ENCODE data around the gene ORMDL1.

ORMDL1 gene, protein sequence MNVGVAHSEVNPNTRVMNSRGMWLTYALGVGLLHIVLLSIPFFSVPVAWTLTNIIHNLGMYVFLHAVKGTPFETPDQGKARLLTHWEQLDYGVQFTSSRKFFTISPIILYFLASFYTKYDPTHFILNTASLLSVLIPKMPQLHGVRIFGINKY
- 58.5 to 185 (median 113) reads per million in 9 experiments for total RNA-seq

DNA sequence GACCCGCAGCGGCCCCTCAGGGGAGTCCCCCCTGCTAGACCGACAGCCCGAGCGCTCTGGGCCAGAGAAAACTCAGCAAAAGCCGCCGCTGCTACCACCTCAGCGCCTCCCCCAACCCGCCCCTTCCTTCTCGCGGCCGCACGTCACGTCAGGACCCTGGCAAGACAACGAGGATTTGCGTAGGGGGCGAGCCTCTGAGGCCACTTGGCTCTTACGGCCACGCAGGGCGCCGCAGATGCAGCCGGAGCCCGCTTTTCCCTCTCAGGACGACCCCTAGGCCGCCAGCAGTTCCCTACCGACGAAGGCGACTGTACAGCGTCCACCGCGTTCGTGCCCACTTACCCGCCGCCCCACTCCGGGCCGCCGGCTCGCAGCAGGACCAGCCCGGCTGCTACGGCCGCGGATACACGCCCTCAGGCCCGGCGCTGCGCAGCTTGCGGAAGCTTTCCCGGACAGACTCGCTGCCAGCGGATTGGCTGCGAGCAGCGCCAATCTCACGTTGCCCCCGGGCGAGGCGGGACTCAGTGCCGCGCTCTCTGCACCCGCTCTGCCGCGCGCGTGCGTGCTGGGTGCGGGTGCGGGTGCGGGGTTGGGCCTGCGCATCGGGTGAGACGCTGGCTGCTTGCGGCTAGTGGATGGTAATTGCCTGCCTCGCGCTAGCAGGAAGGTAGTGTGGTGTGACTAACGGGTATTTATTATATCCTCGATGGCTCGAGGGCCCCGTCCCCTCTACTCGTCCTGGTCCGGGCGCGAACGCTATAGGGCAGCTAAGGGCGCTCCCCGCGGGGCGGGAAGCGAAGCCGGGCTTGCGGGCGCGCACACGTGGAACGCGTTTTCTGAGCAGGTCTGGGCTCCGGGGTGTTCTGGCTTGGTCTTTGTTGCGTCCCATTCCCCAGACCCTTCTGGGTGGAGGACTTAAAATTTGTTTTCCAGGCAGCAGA lies at the start of gene ORMDL1, which contains the start of gene PMS1:
TSS of gene ORMDL1 (minus strand) at position 413 of the 941 bp plus-strand sequence. CDS start 1,744 bp downstream, outside the sequence.
TSS of gene PMS1 (plus strand) at position 524 of the 941 bp plus-strand sequence. CDS start 7,360 bp downstream, outside the sequence.
- peaks cover 28 to 51% of the 10 kb centered on the region in 2 donors for H3K4me1 Mint-ChIP-seq (ENCODE audit: low read depth in 2 of 2)
- peaks cover 49% of the 10 kb centered on the region for H3K36me3 Mint-ChIP-seq (ENCODE audit: insufficient read depth)
- H3K9me3 Mint-ChIP-seq = no peaks in the 10 kb centered on the region
- peak; percentile 84 for ATAC-seq (replicated peaks)
- no peaks in the 10 kb centered on the region for H3K27me3 Mint-ChIP-seq
- peak within 1 kb of the TSS; percentile 88 to 90 for H3K4me3 Mint-ChIP-seq
- H3K27ac Mint-ChIP-seq = peak within 1 kb of the TSS; percentile 96
- DNase-seq = peak; percentile 92 to 94 (median 93)

DNA sequence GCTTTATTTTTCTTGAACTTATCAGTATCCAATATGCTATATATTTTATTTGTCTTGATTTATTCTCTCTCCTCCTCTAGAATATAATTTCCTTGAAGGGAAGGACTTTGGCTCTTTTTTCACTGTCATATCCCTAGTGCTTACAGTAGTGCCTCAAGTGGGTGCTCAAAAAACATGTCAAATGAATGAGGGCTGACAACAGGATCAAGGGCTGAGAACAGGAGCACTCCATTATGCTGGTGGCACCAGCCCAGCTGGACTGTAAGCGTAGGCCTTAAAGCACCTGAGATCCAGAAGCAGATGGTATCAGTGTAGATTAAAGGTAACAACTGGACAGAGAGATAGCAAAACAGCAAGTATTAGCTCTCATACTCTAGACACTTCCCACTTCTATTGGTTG lies 46.4 kb upstream of the ORMDL1 start:
- Mint-ChIP-seq H3K36me3 (ENCODE audit: insufficient read depth) (peaks cover 3% of the 10 kb centered on the region), H3K4me1 (ENCODE audit: low read depth in 2 of 2) (no peaks in the 10 kb centered on the region), H3K27ac (no peak overlapping the region), H3K4me3 (no peak overlapping the region), H3K9me3 (no peaks in the 10 kb centered on the region), H3K27me3 (no peaks in the 10 kb centered on the region)
- DNase-seq = no peak
- no peak for ATAC-seq (replicated peaks)

DNA sequence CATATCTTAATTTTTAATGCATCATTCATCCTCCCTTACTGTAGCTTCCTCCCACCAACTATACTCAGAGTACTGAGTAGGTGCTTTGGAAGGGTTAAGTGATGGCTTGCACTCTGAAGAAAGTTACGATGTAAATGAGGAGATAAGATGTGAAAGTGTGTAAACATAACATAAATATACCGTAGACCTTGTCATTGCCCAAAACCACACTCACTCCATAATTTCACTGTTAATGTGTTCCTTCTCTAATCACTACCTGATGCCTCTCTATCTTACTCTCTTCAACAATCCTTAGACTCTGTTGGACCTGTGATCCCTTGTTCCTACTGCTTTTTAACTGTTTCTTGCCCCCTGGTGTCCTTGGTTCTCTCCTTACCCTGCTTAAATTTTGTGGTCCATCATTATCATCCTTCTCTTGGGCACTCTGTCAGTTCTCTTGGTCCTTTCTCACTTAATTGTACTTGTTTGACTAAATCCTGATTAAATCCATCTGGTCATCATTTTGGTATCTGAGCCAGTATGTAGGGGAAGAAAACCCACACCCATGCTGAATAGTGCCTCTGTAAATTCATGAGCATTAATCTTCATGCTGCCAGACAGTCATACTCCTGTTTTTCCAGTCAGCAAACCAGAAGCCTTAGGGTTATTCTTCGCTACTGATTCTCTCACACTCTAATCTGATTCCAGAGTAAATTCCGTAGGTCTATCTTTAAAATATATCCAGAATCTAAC lies 45.1 kb upstream of the ORMDL1 start:
- DNase-seq (no peak), ATAC-seq (replicated peaks) (no peak)
- Mint-ChIP-seq H3K4me1 (ENCODE audit: low read depth in 2 of 2) (no peaks in the 10 kb centered on the region), H3K27me3 (no peaks in the 10 kb centered on the region), H3K27ac (no peak overlapping the region), H3K36me3 (ENCODE audit: insufficient read depth) (peaks cover 3% of the 10 kb centered on the region), H3K9me3 (no peaks in the 10 kb centered on the region), H3K4me3 (no peak overlapping the region)

DNA sequence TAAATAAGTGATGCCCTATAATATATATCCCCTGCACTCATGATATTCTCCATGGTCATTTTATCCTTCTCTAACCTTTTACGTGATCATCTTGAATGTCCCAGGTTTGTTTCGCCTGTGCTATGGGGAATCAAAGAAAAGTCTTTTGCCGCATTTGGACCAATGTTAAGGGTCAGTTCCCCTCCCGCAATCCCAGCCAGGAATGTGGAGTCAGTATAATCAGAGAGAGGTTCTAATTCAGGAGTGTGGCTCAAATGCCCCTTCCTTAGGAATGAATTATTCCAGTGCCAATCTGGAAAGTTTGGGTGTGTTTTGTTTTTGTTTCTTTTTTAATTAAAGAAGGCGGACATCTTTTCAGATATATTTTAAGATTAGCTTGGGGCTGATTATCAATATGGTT lies 41.9 kb upstream of the ORMDL1 start:
- Mint-ChIP-seq H3K4me1 (ENCODE audit: low read depth in 2 of 2) (no peaks in the 10 kb centered on the region), H3K9me3 (no peaks in the 10 kb centered on the region), H3K36me3 (ENCODE audit: insufficient read depth) (peaks cover 10% of the 10 kb centered on the region), H3K27ac (no peak overlapping the region), H3K27me3 (no peaks in the 10 kb centered on the region), H3K4me3 (no peak overlapping the region)
- ATAC-seq (replicated peaks) = no peak
- no peak for DNase-seq

DNA sequence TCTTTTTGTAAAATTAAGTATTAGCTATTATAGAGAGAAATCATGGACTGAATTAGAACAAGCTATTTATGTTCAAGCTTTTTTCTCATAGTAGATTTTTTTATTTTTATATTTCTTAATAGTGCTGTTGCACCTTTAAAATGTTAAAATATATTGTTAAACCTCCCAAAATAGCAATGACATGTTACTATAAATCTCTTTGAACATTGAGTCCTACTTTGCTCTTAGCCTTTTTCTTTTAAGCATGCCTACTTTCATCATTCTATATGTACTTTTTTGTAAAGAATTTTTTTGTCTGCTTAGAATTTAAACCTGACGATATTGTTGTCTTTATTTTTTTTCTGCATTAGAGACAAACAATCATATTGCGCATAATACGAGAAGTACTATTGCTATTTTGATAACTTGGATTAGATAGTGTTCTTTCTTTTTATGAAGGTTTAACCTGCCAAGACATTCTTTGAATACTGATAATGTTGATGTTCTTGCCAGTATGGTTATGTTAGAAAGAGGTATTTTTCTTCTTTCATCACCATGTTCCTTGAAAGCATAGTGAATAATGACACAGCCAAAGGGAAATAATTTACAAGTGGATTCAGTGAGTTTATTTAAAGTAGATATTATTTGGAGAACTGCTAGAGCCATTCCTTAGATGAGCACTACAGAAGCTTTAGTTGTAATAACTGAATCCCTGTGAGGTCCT lies 40.7 kb upstream of the ORMDL1 start:
- H3K36me3 Mint-ChIP-seq (ENCODE audit: insufficient read depth) = peaks cover 14% of the 10 kb centered on the region
- H3K27me3 Mint-ChIP-seq = no peaks in the 10 kb centered on the region
- H3K9me3 Mint-ChIP-seq = no peaks in the 10 kb centered on the region
- no peak overlapping the region for H3K27ac Mint-ChIP-seq
- H3K4me1 Mint-ChIP-seq (ENCODE audit: low read depth in 2 of 2) = peaks cover 0 to 3% of the 10 kb centered on the region in 2 donors
- ATAC-seq (replicated peaks) = no peak
- DNase-seq = no peak
- H3K4me3 Mint-ChIP-seq = no peak overlapping the region

DNA sequence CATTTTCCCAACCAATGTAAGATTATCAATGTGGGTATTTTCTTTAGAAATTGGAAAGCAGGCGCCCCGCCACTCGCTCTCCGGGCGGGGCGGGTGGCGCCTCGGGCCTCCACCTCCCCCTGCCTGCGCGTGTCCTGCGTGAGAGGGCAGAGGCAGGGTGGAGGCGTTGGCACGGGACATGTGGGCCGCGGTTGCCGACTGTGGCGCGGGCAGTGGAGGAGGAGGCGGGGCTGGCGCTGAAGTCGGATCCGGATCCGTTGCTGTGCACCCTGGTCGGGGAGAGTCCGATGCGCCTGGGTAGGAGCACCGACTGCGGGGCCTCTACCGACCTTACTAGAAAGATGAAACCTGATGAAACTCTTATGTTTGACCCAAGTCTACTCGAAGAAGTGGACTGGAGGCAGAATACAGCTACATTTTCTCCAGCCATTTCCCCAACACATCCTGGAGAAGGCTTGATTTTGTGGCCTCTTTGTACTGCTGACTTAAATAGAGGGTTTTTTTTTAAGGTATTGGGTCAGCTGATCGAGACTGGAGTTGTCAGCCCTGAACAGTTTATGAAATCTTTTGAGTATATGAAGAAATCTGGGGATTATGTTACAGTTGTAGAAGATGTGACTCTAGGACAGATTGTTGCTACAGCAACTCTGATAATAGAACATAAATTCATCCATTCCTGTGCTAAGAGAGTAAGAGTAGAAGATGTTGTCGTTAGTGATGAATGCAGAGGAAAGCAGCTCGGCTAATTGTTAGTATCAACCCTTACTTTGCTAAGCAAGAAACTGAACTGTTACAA lies 38.0 kb upstream of the ORMDL1 start:
- Mint-ChIP-seq H3K4me1 (ENCODE audit: low read depth in 2 of 2) (peaks cover 0 to 3% of the 10 kb centered on the region in 2 donors), H3K36me3 (ENCODE audit: insufficient read depth) (peaks cover 19% of the 10 kb centered on the region), H3K4me3 (no peak overlapping the region), H3K27ac (no peak overlapping the region), H3K27me3 (no peaks in the 10 kb centered on the region), H3K9me3 (no peaks in the 10 kb centered on the region)
- DNase-seq (no peak), ATAC-seq (replicated peaks) (no peak)

DNA sequence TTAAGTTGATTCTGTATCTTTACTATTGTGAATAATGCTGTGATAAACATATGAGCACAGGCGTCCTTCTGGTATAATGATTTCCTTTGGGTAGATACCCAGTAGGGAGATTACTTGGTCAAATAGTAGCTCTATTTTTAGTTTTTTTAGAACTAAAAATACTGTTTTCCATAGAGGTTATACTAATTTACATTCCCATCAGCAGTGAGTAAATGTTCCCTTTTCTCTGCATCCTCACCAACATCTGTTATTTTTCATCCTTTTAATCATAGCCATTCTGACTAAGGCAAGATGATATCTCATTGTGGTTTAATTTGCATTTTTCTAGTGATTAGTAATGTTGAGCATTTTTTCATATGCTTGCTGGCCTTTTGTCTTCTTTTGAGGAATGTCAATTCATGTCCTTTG lies 35.2 kb upstream of the ORMDL1 start:
- H3K27me3 Mint-ChIP-seq = no peaks in the 10 kb centered on the region
- no peak overlapping the region for H3K4me3 Mint-ChIP-seq

DNA sequence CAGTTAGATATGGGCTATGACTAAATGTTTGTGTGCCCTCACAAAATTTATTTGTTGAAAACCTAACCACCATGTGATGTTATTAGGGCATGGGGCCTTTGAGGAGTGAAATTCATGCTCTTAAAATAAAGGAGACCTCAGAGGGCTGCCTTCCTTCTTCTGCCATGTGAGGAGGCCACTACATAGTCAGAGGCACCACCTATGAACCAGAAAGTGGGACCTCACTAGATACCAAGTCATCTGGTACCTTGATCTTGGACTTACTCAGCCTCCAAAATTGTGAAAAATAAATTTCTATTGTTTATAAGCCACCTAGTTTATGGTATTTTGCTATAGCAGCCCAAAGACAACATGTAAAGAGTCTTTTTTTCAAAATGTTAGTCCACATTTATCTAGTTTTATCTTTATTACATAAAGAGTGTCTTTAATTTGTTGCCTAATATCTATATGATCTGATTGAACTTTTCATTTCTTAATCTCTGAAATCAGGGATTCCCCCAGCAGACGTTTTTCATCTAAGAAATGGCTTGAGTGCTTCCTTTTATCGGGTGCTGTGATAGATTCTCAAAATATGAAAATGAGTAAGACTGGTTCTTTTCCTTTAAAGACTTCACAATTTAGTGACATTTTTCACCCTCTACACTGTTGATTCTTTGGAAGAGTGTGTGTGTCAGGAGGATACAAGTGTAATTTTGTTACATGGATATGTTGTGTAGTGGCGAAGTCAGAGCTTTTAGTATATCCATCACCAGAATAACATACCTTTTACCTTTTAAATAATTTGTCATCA lies 34.3 kb upstream of the ORMDL1 start:
- Mint-ChIP-seq H3K4me1 (ENCODE audit: low read depth in 2 of 2) (peaks cover 0 to 3% of the 10 kb centered on the region in 2 donors), H3K9me3 (no peaks in the 10 kb centered on the region), H3K27me3 (no peaks in the 10 kb centered on the region), H3K27ac (no peak overlapping the region), H3K36me3 (ENCODE audit: insufficient read depth) (peaks cover 23% of the 10 kb centered on the region), H3K4me3 (no peak overlapping the region)
- no peak for ATAC-seq (replicated peaks)
- DNase-seq = no peak

More for the DNA sequence above, 35.2 kb upstream of the ORMDL1 start:
- ATAC-seq (replicated peaks) (no peak), DNase-seq (no peak)
- Mint-ChIP-seq H3K27ac (no peak overlapping the region), H3K36me3 (ENCODE audit: insufficient read depth) (peaks cover 23% of the 10 kb centered on the region), H3K9me3 (no peaks in the 10 kb centered on the region), H3K4me1 (ENCODE audit: low read depth in 2 of 2) (peaks cover 0 to 3% of the 10 kb centered on the region in 2 donors)

DNA sequence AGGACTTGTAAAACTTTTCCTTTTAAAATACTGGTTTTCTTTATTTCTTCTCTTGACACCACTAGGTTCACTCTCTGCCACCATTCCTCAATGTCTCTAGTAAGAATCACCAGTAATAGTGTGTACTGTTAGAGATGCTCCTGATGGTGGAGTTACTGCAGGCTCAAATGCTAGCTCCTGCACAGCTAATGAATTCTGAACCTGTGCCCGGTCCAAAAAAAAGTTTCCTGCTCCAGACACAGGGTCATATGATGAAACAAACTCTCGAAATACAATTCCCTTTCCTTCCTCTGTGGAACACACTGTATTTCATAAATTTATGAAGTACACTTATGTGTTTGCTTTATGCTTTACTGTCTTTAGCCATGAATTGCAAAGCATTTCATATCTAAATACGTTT lies 19.3 kb upstream of the ORMDL1 start:
- ATAC-seq (replicated peaks) = no peak
- H3K27me3 Mint-ChIP-seq = no peaks in the 10 kb centered on the region
- H3K4me3 Mint-ChIP-seq = no peak overlapping the region
- no peak overlapping the region for H3K27ac Mint-ChIP-seq
- H3K9me3 Mint-ChIP-seq = no peaks in the 10 kb centered on the region
- peaks cover 2 to 6% of the 10 kb centered on the region in 2 donors for H3K4me1 Mint-ChIP-seq (ENCODE audit: low read depth in 2 of 2)
- H3K36me3 Mint-ChIP-seq (ENCODE audit: insufficient read depth) = peaks cover 19% of the 10 kb centered on the region
- DNase-seq = no peak

DNA sequence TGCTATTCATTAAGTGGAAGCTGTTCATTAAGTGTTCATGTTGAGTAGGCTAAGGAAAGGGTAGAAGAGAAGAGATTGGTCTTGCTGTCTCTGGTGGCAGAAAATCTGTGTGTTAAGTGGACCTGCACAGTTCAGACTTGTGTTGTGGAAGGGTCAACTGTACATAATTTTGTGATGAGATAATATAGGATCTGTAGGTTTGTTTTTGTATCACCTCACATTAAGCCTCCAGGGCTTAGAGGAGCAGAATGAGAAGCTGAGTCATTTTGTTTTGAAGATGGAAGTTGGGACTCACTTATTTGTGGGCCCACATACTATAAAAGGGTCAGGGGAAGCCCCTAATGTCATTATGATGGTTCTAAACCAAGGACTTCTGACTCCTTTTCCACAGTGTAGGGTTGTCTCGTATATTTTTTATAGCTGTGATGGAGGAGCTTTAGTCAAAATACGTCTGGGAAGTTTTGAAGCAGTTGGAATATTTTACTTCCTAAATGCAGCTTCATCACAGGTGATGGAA lies 18.3 kb upstream of the ORMDL1 start:
- DNase-seq = no peak
- H3K36me3 Mint-ChIP-seq (ENCODE audit: insufficient read depth) = peaks cover 17% of the 10 kb centered on the region
- no peak for ATAC-seq (replicated peaks)
- H3K4me1 Mint-ChIP-seq (ENCODE audit: low read depth in 2 of 2) = peaks cover 2 to 10% of the 10 kb centered on the region in 2 donors
- H3K9me3 Mint-ChIP-seq = no peaks in the 10 kb centered on the region
- H3K27ac Mint-ChIP-seq = no peak overlapping the region
- no peaks in the 10 kb centered on the region for H3K27me3 Mint-ChIP-seq
- H3K4me3 Mint-ChIP-seq = no peak overlapping the region

DNA sequence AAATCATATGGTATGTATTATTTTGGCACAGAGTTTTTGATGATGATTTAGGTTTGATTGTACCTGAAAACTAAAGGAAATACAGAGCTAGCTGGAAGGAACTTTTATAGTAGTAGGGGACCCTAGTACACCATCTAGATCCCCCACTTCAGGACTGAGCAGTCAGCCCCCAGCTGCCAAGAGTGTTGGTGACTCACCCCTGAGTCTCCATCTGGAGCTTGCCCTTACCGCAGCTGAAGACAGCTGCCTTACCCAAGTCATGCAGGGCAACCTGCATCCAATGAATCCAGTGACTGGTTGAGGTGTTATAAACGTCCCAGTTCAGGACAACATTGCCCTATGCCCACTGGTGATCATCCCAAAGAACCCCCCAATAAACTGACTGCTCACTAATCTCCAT lies 15.4 kb upstream of the ORMDL1 start:
- Mint-ChIP-seq H3K36me3 (ENCODE audit: insufficient read depth) (peaks cover 20% of the 10 kb centered on the region), H3K9me3 (no peaks in the 10 kb centered on the region), H3K27me3 (no peaks in the 10 kb centered on the region), H3K4me3 (no peak overlapping the region), H3K4me1 (ENCODE audit: low read depth in 2 of 2) (peaks cover 2 to 14% of the 10 kb centered on the region in 2 donors), H3K27ac (peak overlapping the region in 1 of 2 donors; percentile 22)
- no peak for DNase-seq
- ATAC-seq (replicated peaks) = no peak

DNA sequence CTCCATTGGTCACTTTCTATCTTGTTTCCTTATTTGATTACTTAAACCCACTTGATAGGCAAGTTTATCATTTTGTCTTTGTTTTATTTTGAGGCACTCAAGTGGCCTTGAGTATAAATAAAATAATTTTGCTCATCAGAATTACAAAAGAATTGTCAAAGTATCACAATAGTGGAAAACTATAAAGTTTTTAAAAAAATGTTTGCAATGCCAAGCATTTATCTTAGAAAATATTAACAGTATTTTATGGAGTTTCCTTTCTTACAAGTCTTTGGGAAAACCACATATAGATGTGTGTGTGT lies 14.8 kb upstream of the ORMDL1 start:
- peak overlapping the region in 1 of 2 donors; percentile 22 for H3K27ac Mint-ChIP-seq
- ATAC-seq (replicated peaks) (no peak), DNase-seq (no peak)
- H3K36me3 Mint-ChIP-seq (ENCODE audit: insufficient read depth) = peaks cover 24% of the 10 kb centered on the region
- H3K4me3 Mint-ChIP-seq = no peak overlapping the region
- peaks cover 2 to 14% of the 10 kb centered on the region in 2 donors for H3K4me1 Mint-ChIP-seq (ENCODE audit: low read depth in 2 of 2)
- no peaks in the 10 kb centered on the region for H3K27me3 Mint-ChIP-seq
- H3K9me3 Mint-ChIP-seq = no peaks in the 10 kb centered on the region
